HG03095 (cell line): Measurements from ENCODE around the gene CYP1A2.
"Not testable (repeated sequence)": the region's sequence is repeated elsewhere in the genome, so short reads cannot be mapped to it uniquely, and the experiment has no call there.

Source experiments
- ATAC-seq: cut with Tn5 transposase; IDR thresholded peaks from one replicate; pipeline ENCODE4 v1.9.1; 2021; ENCODE audit warnings: moderate library complexity; ENCODE audit not compliant: unreplicated experiment

The CYP1A2 gene

GRCh38 chr15:74775132-74775562 lies 26.5 kb downstream of the CYP1A2 start:
- no peak for ATAC-seq

DNA sequence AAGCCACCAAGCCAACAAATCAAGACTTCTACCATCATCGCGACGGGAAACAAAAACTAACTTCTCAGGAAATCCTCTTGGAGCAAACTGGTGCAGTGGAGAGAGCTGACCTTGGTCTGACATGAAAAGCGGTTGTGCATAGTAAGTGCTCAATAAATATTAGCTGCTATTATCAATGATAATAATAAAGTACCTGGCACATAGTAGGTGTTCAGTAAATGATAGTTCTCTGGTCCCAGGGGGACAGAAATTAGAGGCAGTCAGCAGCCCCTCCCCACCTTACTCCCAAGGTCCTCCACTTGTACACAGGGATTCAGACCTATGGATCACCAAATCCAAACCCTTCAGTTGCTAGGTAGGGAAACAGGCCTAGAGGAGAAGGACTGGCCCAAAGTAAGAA lies 27.2 kb downstream of the CYP1A2 start:
- ATAC-seq: no peak

GRCh38 chr15:74776821-74777768 lies 28.4 kb downstream of the CYP1A2 start:
- ATAC-seq: peak; percentile 37

DNA sequence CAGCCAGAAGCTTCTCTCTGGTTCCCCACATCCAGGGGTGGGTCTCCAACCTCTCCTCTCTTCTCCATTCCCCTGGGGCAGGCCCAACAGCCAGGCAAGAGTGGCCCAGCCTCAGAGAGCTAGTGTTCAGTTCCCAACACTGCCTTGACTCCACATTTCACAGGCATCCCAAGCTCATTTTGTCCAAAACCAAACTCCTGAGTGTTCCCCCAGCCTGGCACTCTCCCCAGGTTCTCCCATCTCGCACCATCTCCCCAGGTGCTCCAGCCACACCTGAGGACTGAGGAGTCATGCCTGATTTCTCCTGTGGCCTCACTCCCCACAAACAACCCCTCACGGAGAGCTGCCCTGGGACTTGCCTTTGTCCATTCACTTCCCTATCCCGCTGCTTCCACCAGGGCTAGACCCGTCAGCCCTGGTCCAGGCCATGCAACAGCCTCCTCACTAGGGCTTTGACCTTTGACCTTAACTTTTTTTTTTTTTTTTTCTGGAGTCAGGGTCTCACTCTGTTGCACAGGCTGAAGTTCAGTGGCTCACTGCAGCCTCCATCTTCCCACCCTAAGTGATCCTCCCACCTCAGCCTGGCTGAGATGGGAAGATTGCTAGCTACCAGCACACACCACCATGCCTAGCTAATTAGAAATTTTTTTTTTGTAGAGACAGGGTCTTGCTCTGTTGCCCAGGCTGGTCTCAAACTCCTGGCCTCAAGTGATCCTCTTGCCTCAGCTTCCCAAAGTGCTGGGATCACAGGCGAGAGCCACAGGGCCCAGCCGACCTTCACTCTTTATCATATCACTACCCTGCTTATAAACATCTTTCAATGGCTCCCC lies 29.3 kb downstream of the CYP1A2 start:
- no peak for ATAC-seq

DNA sequence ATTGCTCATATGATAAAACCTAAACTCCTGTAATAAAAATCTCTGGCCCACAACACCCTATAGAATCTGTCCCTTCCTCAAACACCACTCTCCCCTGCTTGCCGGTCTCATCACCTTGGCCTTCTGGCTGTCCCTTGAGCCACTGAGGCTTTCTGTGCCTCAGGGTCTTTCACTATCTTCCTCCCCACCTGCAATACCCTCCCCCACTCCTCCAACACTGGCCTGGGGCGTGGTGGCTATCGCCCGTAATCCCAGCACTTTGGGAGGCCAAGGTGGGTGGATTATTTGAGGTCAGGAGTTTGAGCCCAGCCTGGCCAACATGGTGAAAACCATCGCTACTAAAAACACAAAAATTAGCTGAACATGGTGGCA lies 29.9 kb downstream of the CYP1A2 start:
- ATAC-seq: no peak

- ATAC-seq: no peak
Observed at GRCh38 chr15:74779162-74779648, 30.6 kb downstream of the CYP1A2 start.

DNA sequence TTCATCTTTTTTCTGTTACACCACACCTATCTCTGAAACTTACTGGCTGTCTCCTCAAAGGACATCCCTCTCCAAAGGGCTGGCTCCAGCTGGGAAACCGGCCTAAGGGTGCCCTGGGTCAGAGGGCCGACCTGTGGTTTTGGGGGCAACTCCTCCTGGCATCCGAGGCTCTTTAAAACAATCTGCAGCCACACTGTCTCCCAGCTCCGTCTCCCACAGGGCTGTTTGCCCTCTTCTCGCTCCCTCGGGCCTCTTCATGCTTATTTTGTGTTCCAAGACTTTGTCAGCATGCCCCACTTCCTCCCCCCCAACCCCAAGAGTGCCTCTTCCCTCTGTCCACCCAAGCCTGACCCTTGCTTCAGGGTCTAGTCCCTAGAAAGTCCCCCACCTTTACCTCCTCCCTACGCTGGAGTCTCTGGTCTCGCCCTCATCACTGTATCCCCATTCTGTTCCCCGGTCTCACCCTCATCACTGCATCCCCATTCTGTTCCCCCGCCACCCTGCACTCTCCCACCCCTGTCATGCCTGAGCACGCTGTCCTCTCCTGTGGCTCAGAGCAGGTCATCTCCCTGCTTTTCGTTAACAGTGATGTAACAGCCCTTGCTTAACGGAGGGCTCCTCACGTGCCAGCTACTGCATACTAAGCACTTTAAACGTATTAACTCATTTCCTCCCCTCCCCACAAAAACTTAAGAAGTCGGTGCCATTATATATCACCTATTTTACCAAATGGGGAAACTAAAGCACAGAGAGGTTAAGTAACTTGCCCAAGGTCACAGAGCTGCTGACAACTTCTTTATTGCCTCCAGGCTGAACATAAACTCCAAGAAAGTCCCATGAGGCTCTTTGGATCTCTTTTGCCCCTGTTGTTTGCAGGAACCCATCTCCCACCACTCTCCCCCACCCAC lies 32.1 kb downstream of the CYP1A2 start:
- ATAC-seq: no peak

GRCh38 chr15:74781431-74782258 lies 33.0 kb downstream of the CYP1A2 start, which contains the start of gene CSK:
CSK (plus strand) TSS chr15:74782080; CDS start chr15:74798298, 16,218 bp downstream.
- ATAC-seq: no peak

DNA sequence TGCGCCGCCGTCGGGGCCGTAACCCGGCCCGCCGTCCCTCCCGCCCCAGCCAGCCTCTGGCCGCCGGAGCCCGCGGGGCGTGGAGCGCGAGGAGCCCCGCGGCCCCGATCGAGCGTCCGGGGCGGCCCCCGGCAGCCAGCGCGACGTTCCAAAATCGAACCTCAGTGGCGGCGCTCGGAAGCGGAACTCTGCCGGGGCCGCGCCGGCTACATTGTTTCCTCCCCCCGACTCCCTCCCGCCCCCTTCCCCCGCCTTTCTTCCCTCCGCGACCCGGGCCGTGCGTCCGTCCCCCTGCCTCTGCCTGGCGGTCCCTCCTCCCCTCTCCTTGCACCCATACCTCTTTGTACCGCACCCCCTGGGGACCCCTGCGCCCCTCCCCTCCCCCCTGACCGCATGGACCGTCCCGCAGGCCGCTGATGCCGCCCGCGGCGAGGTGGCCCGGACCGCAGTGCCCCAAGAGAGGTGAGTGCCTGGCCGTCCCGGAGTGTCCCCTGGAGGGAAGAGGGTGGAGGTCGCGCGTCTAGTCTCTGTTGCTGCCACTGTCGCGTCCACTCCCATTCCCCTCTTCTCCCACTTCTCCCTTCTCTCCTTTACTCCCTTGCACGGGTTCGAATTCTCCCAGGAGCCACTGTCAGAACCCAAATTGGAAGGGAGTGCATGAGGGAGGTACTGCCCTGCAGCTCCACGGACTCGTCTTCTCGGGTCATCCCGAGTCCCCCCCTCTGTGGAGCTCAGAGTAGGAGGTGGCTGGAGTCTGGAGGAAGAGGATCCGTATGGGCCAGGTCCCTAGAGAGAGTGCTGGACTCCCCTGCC lies 33.8 kb downstream of the CYP1A2 start:
- no peak for ATAC-seq

DNA sequence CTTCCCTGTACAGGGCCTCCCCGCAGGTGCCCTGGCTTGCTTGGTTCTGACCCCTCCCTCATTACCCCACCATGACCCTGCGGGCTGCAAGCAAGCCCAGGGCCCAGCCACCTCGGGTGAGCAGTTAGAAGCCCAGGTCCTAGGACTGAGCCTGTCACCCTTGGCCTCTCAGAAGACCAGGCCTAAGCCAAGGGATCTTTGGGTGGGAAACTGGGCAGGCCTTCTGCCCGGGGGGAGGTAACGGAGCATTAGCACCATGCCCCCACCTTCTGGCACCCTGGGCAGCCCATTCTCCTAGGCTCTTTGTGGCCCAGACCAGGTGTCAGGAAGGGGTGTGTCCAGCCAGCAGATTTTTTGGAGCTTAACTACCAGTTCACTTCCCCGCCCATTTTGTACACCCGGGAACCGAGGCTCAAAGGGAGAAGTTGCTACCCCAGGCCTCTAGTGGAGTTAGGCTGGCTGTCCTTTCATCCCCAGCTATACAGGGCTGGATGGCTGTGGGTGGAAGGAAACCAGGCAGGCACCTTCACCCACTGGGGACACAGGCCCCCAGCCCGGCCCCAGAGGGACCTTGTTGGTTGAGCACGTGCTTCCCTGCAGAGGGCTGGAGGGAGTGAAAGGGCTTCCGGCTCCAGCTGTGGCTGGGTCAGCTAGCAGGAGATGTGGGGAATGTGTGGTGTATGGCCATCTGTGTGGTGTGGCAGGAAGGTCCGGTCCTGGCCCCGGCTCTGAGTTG lies 34.6 kb downstream of the CYP1A2 start:
- no peak for ATAC-seq

GRCh38 chr15:74783808-74784175 lies 35.1 kb downstream of the CYP1A2 start:
- ATAC-seq: no peak

DNA sequence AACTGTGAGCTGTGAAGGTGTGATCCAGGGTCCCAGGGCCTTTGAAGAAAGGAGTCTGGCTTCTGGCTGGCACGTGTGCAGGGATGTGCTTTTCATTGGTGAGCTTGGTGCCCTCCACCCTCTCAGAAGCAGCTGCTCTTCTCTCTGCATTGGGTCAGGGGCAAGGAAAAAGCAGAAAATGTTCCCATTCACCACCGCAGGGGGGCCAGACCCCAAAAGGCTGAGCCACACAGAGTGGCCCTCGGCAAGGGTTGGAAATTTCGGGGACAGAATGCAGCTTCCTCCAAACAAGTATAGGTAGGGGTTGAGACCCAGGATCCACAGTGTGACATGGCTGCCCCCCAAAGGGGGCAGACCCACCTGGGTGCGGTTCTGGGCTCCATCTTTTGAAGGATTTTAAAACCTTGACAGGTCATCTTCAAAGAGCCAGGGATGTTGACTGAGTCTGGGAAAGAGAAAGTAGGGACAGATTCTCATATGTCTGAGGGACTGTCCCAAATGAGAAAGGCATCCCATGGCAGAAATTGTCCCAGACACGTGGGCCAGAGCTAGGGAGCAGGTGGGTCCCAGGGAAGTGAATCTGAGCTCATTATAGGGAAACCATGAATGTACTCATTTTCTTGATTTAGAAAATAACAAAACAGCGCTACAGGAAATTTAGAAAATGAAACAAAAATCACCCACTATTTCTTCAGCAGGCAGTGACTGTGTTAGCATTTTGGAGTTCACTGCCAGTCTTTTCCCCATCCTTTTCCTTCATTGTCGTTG lies 36.0 kb downstream of the CYP1A2 start:
- ATAC-seq: no peak

DNA sequence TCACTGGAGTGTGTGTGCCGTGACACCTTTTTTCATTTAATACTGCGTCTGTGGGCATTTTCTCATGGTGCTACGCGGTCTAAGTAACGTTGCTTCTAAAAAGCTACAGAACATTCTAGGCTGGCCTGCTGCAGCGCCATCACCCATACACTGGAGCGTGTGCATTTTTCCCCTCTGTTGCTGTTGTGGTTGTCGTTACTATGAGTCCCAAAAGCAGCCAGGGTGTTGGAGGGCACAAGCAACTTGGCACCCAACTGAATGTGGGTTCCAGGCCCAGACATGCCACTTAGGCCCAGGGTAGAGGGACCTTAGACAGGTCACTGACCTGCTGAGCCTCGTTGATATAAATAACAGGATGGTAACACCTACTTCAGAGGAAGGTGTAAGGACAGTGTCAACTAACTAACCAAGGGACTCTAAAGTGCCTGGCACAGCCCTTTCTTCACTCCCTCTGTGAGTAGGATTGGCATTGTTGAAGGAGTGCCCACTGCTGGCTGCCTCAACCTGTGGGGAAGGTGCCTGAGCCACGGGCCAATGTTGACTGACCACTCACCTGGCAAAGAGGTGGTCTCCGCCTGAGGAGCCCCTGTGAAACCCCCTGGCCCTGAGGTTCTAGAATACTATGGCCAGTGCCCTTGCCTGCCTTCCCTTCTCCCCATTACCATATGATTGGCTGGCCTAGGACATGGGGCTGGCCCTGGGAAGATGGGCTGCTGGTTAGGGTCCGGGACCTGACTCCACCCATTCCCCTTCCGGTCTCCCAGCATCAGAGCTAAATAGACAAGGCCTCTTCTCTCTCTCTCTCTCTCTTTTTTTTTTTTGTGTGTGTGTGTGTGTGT lies 36.8 kb downstream of the CYP1A2 start:
- ATAC-seq: no peak

- not testable (repeated sequence) for ATAC-seq
Observed at GRCh38 chr15:74786081-74786480, 37.4 kb downstream of the CYP1A2 start.

- ATAC-seq: no peak
Observed at GRCh38 chr15:74786551-74787165, 38.0 kb downstream of the CYP1A2 start.
